GM21737 (cell line): ENCODE measurements around the gene KRTAP29-1.
A peak's percentile ranks its signal among the peaks of the same experiment; 100 is the strongest.
"Not testable (repeated sequence)": the region's sequence is repeated elsewhere in the genome, so short reads cannot be mapped to it uniquely, and the experiment has no call there.

Source experiments
- ATAC-seq: cut with Tn5 transposase; IDR thresholded peaks from one replicate; pipeline ENCODE4 v1.9.1; 2021; ENCODE audit warnings: mild to moderate bottlenecking, moderate library complexity; ENCODE audit not compliant: unreplicated experiment

KRTAP29-1 gene, protein sequence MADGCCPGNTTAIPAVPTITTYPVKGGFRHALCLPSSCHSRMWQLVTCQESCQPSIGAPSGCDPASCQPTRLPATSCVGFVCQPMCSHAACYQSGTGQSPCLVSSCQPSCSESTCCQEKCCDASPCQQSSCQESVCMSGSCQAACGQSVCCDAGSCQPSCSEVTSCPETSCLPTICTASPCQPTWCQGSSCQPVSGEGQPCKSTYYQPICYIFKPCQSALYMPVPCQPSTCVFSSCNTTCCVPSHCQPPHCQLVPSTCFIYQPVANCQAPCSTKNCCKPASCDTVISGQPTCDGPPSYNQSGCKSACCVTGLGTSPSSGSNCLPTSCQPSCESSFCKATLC

GRCh38 chr17:41301916-41302901 is at the start of gene KRTAP29-1:
TSS of gene KRTAP29-1 (minus strand) at chr17:41302851. CDS start at chr17:41302851, 0 bp downstream.
- no peak for ATAC-seq

DNA sequence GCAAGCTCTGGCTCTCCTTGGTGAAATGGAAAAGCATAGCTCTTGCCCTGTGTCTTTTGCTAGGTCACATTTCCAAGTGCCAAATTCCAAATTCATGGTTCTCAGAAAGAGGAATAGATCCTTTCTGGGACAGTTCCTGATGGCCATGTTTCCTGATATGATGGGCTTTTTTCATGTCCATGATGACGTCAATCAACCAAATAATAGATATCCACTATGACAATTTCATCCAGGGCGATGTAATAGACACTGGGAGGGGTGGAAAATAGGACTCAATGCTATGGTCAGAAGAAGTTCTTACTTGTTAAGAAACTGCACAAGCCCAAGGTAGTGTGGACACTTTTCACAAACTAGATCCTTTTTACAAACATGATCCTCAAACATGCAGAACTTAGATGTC is 48.5 kb upstream of the KRTAP29-1 start:
- ATAC-seq = no peak

DNA sequence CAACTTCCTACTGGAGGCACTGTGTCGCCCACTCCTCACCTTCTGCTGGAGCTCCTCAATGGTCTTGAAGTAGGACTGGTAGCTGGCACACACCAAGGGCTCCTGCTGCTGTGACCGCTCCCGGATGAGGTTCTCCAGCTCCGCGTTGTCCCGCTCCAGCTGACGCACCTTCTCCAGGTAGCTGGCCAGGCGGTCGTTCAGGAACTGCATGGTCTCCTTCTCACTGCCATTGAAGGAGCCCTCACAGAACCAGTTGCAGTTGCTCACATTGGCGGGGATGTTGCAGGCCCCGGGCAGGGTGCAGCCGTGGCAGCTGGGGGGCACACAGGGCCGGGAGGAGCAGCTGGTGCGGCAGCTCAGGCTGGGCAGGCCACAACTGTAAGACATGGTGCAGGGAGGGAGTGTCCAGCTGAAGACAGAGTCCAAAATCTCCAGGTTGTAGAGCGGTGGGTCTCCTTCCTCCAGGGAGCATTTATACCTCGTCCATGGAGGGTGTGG is 47.8 kb upstream of the KRTAP29-1 start, which contains the start of gene KRT33A:
Gene KRT33A, minus strand, starts transcription at position 448 of the 498 bp plus-strand sequence. Its CDS starts 61 bp downstream, at position 387.
- not testable (repeated sequence) for ATAC-seq

GRCh38 chr17:41347869-41348760 is 45.5 kb upstream of the KRTAP29-1 start:
- ATAC-seq = no peak

DNA sequence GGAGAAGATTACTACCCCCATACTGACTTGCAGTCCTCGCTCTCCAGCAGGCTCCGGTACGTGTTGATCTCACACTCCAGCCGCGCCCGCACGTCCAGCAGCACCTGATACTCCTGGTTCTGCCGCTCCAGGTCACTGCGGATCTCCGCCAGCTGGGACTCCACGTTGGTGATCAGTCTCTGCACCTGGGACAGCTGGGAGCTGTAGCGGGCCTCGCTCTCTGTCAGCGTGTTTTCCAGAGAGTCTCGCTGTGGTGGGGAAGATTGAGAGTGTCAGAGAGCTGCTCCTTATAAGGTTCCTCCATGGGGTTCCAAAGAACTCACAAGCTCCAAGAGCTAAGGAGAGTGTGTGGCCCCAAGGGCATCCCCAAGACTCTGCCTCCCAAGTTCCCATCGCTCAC is 43.8 kb upstream of the KRTAP29-1 start:
- ATAC-seq = not testable (repeated sequence)

DNA sequence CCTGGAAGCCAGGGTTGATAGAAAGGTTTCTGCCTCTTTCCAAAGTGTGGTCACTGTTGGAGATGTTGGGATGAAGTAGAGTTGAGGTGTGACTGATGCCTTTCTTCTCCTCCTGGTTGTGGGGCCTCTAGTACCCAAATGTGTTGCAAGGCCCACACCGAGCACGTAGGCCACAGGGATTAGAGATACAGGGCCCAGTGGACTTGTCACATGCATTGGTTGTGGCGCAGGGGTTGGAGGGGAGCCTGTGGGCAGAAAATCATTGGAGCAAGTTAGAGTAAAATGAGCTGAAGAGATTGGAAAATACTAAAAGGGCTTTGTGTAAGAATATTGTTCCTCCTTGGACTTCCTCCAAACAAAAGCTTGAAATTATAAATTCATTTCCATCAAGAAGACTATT is 43.3 kb upstream of the KRTAP29-1 start:
- no peak for ATAC-seq

DNA sequence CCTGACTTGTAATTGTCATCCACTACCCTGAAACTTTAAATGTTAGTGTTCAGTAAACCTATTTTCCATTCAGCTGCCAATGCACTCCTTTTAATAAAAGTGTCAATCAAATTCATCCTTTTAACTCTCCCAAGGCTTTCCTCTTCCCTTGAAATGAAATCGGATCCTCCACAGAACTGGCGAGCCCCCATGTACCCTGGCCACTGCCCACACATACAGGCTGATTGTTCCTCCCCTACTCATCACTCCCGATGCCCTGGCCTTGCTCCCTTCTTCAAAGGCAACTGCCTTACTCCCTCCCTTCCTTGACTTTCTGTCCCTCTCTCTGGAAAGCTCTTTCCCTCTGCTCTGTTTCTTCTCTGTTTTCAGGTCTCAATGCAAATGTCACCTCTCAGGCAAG is 40.4 kb upstream of the KRTAP29-1 start:
- ATAC-seq = no peak

- no peak for ATAC-seq
Measured at GRCh38 chr17:41340934-41341861, 38.5 kb upstream of the KRTAP29-1 start.

DNA sequence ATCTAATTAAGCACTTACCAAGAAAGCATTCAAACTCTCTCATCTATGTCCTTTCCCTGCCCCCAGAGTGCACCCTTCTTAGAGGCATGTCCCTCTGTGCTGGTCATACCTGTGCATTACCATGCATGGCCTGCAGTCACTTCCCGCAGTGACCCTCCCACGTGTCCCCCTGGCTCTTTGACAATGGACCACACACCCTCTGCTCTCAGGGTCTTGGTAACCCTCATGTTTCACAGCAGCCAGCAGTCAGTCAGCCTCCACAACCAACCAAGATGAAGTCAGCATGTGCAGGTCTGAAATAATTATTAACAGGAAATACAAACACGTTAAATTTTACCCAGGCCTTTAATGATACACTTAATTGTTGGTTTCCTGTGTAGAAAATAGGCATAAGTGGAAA is 37.8 kb upstream of the KRTAP29-1 start:
- ATAC-seq = no peak

DNA sequence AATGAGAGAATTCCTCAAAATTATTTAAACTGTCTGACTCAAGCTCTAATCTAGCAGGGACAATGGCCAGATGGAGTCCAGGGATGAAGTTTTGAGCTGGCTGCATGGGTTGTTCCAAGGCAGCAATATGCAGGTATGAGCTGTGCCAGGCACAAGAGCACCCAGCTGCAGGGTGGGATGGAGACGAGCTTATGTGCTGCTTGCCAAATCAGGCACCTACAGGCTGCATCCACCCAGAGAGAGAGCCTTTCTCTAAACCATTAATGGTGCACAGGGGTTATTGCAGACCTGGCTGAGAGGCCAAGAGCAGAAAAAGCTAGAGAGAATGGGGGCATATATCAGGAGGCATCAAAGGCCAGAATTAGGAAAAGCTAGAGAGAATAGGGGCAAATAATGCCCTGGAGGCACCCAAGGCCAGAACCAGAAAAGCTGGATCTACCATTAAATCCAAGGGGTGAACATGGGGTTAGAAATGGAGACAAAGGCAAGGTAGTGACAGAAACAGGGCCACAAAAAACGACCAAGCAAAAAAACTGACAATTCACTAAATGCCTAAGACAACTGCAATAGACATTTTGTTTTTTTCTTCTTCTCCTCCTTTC is 37.0 kb upstream of the KRTAP29-1 start:
- no peak for ATAC-seq

GRCh38 chr17:41338961-41339485 is 36.4 kb upstream of the KRTAP29-1 start:
- ATAC-seq = peak; percentile 34

DNA sequence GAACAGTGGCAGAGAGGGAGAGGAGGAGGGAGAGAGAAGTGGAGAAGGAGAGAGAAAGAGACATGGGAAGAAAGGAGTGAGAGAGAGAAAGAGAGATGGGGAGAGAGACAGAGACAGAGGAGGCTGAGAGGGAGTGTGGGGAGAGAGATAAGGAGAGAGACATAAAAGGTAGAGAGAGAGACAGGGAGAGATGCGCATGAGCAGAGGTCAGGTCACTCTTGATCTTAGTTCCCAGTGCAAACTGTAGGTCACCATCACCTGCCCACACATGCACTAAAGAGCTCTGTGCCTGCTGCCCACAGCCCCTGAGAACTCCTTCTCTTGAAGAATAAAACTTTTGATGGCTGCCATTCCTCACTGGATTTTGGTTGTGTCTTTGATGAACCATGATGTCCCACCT is 33.1 kb upstream of the KRTAP29-1 start:
- no peak for ATAC-seq

- ATAC-seq = no peak
Measured at GRCh38 chr17:41334385-41335305, 32.0 kb upstream of the KRTAP29-1 start.

- no peak for ATAC-seq
Measured at GRCh38 chr17:41333836-41334235, 31.2 kb upstream of the KRTAP29-1 start.

DNA sequence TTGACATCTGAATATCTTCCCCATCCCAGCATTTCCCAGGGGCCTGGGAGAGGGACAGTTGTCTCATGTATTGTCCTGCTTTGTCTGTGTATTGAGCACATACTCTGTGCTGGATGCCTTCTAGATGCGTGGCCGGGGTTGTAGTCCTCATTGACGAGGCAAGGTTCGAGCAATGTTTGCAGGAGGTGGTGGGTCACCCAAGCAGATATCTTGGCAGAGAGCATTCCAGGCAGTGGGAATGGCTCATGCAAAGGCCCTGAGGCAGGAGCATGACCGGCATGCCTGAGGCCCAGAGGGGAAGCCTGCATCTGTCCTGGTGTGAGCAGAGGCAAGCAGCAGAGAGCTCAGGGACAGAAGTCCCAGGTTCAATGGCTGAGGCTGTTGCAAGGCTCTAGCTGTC is 30.4 kb upstream of the KRTAP29-1 start:
- ATAC-seq = no peak

DNA sequence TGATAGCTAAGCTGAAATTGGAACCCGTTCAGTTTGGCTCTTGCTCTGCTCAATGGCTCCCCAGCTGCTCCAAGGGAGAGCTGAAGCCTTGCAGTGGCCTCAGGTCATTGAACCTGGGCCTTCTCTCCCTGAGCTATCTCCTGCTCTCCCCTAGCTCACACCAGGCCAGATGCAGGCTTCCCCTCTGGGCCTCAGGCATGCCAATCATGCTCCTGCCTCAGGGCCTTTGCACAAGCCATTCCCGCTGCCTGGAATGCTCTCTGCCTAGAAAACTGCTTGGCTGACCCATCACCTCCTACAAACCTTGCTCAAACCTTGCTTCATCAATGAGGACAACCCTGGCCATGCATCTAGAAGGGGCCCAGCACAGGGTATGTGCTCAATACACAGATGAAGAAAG is 29.6 kb upstream of the KRTAP29-1 start:
- ATAC-seq = no peak

DNA sequence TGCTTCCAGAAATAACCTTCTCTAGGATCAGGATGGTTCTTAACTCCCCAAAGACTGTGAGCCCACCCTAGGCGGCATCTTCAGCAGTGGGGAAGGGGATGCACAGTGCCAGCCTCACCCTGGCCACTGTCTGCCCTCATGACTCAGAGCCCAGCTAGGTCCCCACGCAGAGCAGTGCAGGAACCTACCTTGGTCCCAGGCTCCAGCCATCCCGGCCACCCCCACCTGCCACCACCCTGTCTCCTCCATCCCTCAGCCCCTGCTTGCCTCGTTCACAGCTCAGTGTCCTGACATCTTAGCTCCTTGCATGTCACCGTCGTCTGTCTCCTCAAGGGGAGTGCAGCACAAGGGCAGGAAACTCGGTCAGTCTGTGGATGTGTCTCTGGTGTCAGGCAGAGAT is 29.0 kb upstream of the KRTAP29-1 start:
- no peak for ATAC-seq
